Measurements from ENCODE around the gene PIP4K2C.

Gene PIP4K2C

GRCh38 chr12:57623811-57624390, 32.9 kb downstream of the PIP4K2C start:
- no peak for DNase-seq

- no peak for DNase-seq
These were observed 33.6 kb downstream of the PIP4K2C start for GRCh38 chr12:57624441-57625220.

GRCh38 chr12:57625261-57626032, 34.5 kb downstream of the PIP4K2C start:
- no peak for DNase-seq

- DNase-seq = no peak
These were observed 35.3 kb downstream of the PIP4K2C start for GRCh38 chr12:57626111-57626920.

- peak in 1 of 2 experiments; percentile 17 for DNase-seq
These were observed 36.0 kb downstream of the PIP4K2C start for GRCh38 chr12:57626921-57627445.

GRCh38 chr12:57627501-57628279, 36.7 kb downstream of the PIP4K2C start:
- DNase-seq = peak; percentile 41 to 60

GRCh38 chr12:57628280-57629191, 37.5 kb downstream of the PIP4K2C start:
- peak; percentile 15 to 16 for DNase-seq

GRCh38 chr12:57629897-57630471, 39.0 kb downstream of the PIP4K2C start:
- peak; percentile 16 to 20 for DNase-seq

- DNase-seq = peak; percentile 7 to 16
These were observed 40.0 kb downstream of the PIP4K2C start for GRCh38 chr12:57630891-57631433.

GRCh38 chr12:57631566-57632072, 40.6 kb downstream of the PIP4K2C start:
- DNase-seq = peak; percentile 17 to 22

GRCh38 chr12:57632073-57632957, 41.3 kb downstream of the PIP4K2C start:
- DNase-seq = peak; percentile 45 to 52

GRCh38 chr12:57632958-57633840, 42.2 kb downstream of the PIP4K2C start, which contains the start of gene B4GALNT1:
Gene B4GALNT1 (minus strand): TSS chr12:57633201. CDS start chr12:57632132, 1,069 bp downstream.
- peak; percentile 76 to 84 for DNase-seq

- peak in 1 of 2 experiments; percentile 10 for DNase-seq
These were observed 45.7 kb downstream of the PIP4K2C start for GRCh38 chr12:57636731-57637130.

- DNase-seq = no peak
These were observed 46.4 kb downstream of the PIP4K2C start for GRCh38 chr12:57637364-57637763.

- no peak for DNase-seq
These were observed 47.1 kb downstream of the PIP4K2C start for GRCh38 chr12:57638096-57638495.

GRCh38 chr12:57640175-57641042, 49.4 kb downstream of the PIP4K2C start:
- DNase-seq = no peak

Measured in activated T-cell treated with anti-CD3 and anti-CD28 coated beads, Interleukin-2, amount 50 U/mL, for 48 hours (primary cell).